ENCODE results near the gene NUP88.

Gene NUP88

GRCh38 chr17:5354310-5354709, 65.2 kb downstream of the NUP88 start:
- no peak for DNase-seq

DNA sequence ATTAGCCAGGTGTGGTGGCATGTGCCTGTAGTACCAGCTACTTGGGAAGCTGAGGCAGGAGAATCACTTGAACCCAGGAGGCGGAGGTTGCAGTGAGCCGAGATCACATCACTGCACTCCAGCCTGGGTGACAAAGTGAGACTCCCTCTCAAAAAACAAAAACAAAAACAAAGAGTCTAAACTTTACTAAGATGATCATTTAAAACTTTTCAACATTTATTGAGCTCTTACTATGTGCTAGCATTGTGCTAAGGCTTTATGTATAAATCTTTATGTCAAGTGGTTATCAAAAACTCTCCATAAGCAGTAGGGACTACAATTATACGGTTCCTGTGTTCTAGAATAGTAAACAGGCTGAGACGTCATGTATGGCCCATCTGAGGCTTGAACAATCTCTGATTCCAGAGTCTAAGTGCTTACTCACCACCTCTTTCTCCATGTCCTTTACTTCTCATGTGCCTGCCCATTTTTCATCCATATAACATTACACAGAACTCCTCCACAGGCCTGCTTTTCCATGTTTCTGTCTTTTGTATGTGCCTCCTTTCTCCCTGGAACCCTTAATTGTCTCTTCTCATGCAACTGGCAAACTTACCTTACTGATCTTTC, 66.7 kb downstream of the NUP88 start:
- DNase-seq = no peak

GRCh38 chr17:5344914-5345313, 74.5 kb downstream of the NUP88 start:
- DNase-seq = no peak
